ENCODE measurements around the gene SRP9.
"Not testable (repeated sequence)": the region's sequence is repeated elsewhere in the genome, so short reads cannot be mapped to it uniquely, and the experiment has no call there.

The SRP9 gene

GRCh38 chr1:225755671-225756319 is 21.8 kb upstream of the SRP9 start:
- no peak for DNase-seq (ENCODE audit: low read depth)

- DNase-seq (ENCODE audit: low read depth): no peak
Measured at GRCh38 chr1:225757927-225758656, 19.5 kb upstream of the SRP9 start.

- DNase-seq (ENCODE audit: low read depth): not testable (repeated sequence)
Measured at GRCh38 chr1:225759972-225760371, 17.7 kb upstream of the SRP9 start.

- no peak for DNase-seq (ENCODE audit: low read depth)
Measured at GRCh38 chr1:225760531-225760930, 17.1 kb upstream of the SRP9 start.

DNA sequence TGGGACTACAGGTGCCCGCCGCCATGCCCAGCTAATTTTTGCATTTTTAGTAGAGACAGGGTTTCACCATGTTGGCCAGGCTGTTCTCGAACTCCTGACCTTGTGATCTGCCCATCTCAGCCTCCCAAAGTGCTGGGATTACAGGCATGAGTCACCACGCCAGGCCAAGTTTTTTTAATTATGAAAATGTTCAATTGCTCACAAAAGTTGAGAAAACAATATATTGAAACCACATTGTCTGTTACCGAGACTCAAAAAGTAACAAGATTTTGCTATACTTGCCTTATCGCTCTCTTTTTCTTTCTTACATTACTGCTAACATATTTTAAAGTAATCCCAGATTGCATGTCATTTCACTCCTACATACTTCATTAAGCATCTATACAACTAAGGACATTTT is 16.2 kb upstream of the SRP9 start:
- not testable (repeated sequence) for DNase-seq (ENCODE audit: low read depth)

GRCh38 chr1:225762002-225762441 is 15.6 kb upstream of the SRP9 start:
- no peak for DNase-seq (ENCODE audit: low read depth)

DNA sequence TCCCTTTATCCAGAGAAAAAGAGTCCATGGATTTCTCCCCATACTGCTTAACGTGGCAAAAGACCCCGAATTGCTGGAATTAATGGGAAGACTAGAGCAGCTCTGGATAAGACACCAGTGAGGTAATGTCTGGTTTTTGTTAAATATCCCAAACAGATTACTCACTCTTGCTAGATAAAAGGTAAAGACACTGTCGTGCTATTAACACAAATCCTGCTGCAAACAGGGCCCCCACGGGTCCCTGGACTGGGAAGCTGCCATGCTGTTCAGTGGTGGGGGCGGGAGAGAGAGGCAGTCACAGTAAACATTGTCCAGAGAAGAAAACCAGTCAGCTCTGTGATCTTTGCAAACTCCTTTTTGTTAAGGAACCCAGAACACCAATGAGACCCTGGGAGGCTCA is 15.2 kb upstream of the SRP9 start:
- no peak for DNase-seq (ENCODE audit: low read depth)

- DNase-seq (ENCODE audit: low read depth): no peak
Measured at GRCh38 chr1:225763716-225764548, 13.7 kb upstream of the SRP9 start.

DNA sequence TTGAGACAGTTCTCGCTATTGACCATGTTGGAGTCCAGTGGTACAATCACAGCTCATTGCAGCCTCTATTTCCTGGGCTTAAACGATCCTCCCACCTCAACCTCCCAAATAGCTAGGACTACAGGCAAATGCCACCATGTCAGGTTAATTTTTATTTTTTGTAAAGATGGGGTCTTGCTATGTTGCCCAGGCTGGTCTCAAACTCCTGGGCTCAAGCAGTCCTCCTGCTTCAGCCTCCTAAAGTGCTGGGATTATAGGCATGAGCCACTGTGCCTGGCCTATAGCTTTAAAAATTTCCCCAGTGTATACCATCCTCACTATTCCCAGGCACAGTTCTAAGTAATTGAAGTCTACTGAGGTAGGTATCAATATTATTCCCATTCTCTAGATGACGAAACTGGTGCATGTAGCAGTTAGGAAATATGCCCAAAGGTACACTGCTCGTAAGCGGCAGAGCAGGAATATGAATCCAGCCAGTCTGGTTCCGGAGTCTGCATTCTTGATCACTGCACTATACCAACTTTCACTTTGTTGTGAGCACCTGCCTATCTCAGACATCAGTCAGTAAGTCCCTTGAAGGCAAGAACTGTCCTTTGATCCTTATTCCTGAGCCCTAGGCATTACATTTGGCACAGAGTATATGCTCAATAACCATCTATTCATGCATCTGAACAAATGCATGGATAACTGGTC is 11.5 kb upstream of the SRP9 start:
- DNase-seq (ENCODE audit: low read depth): no peak

- no peak for DNase-seq (ENCODE audit: low read depth)
Measured at GRCh38 chr1:225766967-225767633, 10.5 kb upstream of the SRP9 start.

GRCh38 chr1:225767634-225768540 is 9.7 kb upstream of the SRP9 start:
- no peak for DNase-seq (ENCODE audit: low read depth)

DNA sequence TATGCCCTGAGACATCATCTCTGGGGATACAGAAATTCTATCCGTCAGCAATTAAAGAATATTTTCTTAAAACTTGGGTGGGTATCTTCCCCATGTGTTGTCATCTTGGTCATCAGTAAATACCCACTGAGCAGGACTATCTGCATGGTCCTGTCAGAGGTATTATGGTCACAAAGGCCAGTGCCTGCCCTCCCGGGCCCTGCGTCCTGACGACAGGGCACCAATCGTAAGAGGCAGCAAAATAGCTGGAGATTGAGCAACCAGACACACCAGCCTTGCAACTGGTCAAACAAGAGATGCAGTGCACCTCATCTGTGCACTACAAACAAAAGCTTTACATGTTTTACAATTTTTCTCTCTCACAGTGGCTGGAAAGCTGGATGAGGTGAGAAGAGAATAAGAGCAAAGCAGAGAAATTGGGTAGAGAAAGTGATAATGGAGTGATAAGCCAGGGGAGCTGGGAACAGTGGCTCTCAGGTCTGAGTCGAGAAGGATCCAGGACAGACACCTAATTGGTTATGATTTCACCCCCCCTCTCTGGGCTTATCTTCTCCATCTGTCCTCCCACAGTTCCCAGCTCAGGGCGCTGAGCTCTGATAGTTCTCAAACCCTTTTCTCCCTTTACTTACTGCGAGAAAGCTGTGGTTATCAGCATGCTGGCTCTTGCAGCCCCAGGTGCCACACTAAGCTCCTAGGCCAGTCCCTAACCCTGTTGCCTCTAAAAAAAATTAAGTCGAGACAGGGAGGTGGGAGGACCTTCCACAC is 8.8 kb upstream of the SRP9 start:
- no peak for DNase-seq (ENCODE audit: low read depth)

DNA sequence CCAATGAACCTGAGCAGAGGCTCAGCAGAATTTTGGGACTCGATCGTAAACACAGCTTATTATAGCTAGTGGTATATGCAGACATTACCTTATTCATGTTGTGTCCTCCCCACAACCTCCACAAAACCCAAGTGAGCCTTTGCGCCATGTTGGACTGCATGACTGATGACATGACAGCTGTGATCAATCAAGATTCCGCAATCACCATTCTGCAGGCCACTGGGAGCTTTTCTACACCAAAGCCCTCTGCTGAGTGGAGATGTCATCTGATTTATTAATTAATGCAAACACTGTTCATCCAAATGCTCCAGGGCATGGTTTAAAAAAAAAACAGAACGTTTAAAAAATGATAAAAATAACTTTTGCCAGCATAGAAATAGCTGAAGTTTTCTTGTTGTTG is 7.9 kb upstream of the SRP9 start:
- DNase-seq (ENCODE audit: low read depth): no peak

GRCh38 chr1:225770561-225771248 is 6.9 kb upstream of the SRP9 start:
- DNase-seq (ENCODE audit: low read depth): no peak

GRCh38 chr1:225771661-225772322 is 5.8 kb upstream of the SRP9 start:
- no peak for DNase-seq (ENCODE audit: low read depth)

DNA sequence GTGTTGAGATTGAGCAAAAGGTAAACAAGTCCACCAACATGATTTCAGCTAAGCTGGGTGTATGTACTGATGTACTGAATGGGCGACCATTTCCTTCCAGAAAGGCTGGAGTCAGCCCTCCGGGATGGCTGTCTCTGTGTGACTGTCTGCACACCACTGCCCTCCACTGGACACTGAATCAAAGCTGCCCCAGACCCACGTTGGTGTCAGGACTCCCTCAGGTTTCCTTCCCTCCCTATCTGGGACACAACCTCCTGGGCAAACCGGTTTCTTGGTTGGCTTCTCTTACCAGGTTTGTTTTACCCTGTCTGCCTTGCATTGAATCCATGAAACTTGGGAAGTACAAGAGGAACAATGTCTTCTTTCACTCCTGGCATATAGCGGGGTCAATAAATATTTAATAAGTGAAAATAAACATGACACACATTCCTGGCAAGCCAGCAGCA is 5.3 kb upstream of the SRP9 start:
- DNase-seq (ENCODE audit: low read depth): no peak

- DNase-seq (ENCODE audit: low read depth): no peak
Measured at GRCh38 chr1:225772848-225773247, 4.8 kb upstream of the SRP9 start.

GRCh38 chr1:225774281-225775147 is 3.1 kb upstream of the SRP9 start:
- DNase-seq (ENCODE audit: low read depth): no peak
